ENCODE data around the gene DNAI7.

DNA sequence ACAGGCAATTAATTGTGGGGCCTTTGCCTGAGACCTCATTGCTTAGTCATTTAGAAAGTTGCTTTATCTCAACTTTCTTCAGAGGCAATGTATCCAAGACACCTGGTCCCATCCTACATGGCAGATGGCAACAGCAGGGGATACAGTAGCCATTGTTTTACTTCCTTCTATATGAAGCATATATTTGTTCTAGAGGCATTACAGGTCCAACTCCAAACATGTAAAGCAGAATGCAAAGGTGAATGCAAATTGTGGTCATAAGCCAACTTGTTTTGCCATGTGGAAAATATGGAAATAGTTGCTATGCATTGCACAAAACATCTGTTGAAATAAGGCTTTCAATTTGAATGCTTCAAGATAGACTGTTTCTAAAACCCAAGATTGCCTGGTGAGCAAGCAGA lies 136.3 kb downstream of the DNAI7 start:
- no peak for TF ChIP-seq CREB1 (IDR thresholded peaks at IDR 0.05; ENCODE audit: low read depth)
- TF ChIP-seq YY1 (IDR thresholded peaks at IDR 0.05; ENCODE audit: low read depth), result no peak
- TF ChIP-seq TAF1 (IDR thresholded peaks at IDR 0.05; ENCODE audit: low read depth), result no peak
- TF ChIP-seq TEAD4 (IDR thresholded peaks at IDR 0.05), result no peak
- TF ChIP-seq, protein P1, sequence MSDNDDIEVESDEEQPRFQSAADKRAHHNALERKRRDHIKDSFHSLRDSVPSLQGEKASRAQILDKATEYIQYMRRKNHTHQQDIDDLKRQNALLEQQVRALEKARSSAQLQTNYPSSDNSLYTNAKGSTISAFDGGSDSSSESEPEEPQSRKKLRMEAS (IDR thresholded peaks at IDR 0.05), result no peak
- no peak for TF ChIP-seq FOXM1 (IDR thresholded peaks at IDR 0.05; ENCODE audit: borderline replicate concordance, low read depth)
- TF ChIP-seq EP300 (IDR thresholded peaks at IDR 0.05; ENCODE audit: borderline replicate concordance), result no peak
- no peak for TF ChIP-seq ZBTB7A (IDR thresholded peaks at IDR 0.05; ENCODE audit: low read depth)
- no peak for TF ChIP-seq EGR1 (IDR thresholded peaks at IDR 0.05)
- TF ChIP-seq CEBPB (IDR thresholded peaks at IDR 0.05), result no peak

Data from Ishikawa (cell line).